ENCODE data around the gene MAPK8IP1.

DNA sequence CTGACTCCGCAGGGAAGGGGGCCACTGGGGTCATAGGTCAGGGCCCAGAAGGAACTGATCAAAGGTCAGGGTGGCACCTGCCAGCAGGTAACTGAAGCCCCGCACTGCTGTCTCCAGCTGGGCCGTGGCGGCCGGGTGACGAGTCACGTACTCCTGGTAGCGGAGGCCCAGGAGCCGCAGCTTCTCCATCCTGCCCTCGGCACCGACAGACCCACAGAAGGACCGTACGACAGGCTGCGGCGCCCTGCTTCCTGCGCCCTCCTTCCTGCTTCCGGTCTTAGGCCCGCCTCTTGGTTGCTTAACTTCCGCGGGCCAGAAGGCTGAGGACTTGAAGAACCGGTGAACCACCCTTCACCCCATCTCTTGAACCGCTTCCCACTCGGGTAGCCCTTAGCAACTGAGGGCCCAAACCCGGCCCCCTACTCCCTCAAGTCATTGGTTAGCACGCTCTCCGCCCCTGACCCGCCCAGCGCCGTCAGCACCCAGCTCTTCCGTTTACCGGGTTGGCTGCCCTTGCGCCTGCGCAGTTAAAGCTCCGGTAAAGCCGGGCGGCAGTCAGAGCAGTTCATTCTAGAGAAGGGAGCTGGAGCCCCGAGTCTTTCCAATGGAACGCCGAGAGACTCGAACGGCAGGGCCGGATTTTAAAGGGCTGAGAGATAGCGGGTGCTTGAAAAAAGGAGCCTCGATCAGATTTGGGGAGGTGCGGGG, 32.3 kb downstream of the MAPK8IP1 start, which contains the start of gene PEX16:
- TF ChIP-seq YY1 (IDR thresholded peaks at IDR 0.05; ENCODE audit: insufficient read depth, insufficient read length) = no peak
- no peak for TF ChIP-seq SUZ12 (IDR thresholded peaks at IDR 0.05; ENCODE audit: extremely low read depth, insufficient read depth, insufficient read length)
- no peak for TF ChIP-seq ZNF274 (IDR thresholded peaks at IDR 0.05; ENCODE audit: low read depth, low read length)
